Immature natural killer cell (primary cell): ENCODE data around the gene GH1. TPM values are rescaled to one million over a fixed set of nuclear protein-coding genes. Genes with fewer than 3 reads are reported as not detected.
A peak's percentile ranks its signal among the peaks of the same experiment; 100 is the strongest.
"Not testable (repeated sequence)": the region's sequence is repeated elsewhere in the genome, so short reads cannot be mapped to it uniquely, and the experiment has no call there.

Experiments
- DNase-seq, 3 donors: peaks; one replicate each; pipeline ENCODE4 v3.0.0; 2022; ENCODE audit warnings: mixed read lengths in 1 of 3
- H3K27ac Mint-ChIP-seq, 6 donors: one replicate each; pipeline ENCODE4 v1.8.0; 2020; ENCODE audit warnings: mixed read lengths in 6 of 6, mild to moderate bottlenecking in 5 of 6, inconsistent platforms in 4 of 6, moderate library complexity in 3 of 6
- H3K27me3 Mint-ChIP-seq, 3 donors: one replicate each; pipeline ENCODE4 v1.8.0; 2020 to 2021; ENCODE audit warnings: low read depth in 3 of 3, mild to moderate bottlenecking in 3 of 3, mixed read lengths in 3 of 3, moderate library complexity in 3 of 3, inconsistent platforms in 1 of 3
- H3K36me3 Mint-ChIP-seq, 3 donors: one replicate each; pipeline ENCODE4 v1.8.0; 2020; ENCODE audit warnings: mixed read lengths in 3 of 3, inconsistent platforms in 2 of 3, mild to moderate bottlenecking in 2 of 3
- H3K4me1 Mint-ChIP-seq, 2 donors: one replicate each; pipeline ENCODE4 v1.8.0; 2020; ENCODE audit warnings: inconsistent platforms in 2 of 2, mild to moderate bottlenecking in 2 of 2, mixed read lengths in 2 of 2, moderate library complexity in 1 of 2
- H3K4me3 Mint-ChIP-seq, 5 donors: one replicate each; pipeline ENCODE4 v1.8.0; 2020; ENCODE audit warnings: mild to moderate bottlenecking in 5 of 5, mixed read lengths in 5 of 5, inconsistent platforms in 3 of 5, moderate library complexity in 3 of 5
- H3K9me3 Mint-ChIP-seq, 6 donors: one replicate each; pipeline ENCODE4 v1.8.0; 2020; ENCODE audit warnings: mild to moderate bottlenecking in 6 of 6, mixed read lengths in 6 of 6, inconsistent platforms in 4 of 6, moderate library complexity in 3 of 6
- polyA plus RNA-seq, 3 donors: library from polyadenylated mRNA; unstranded; fragments of 300-500 nt; fragmentation: Illumina TruSeq; gene quantifications; one replicate each; pipeline ENCODE4 v1.2.3, GENCODE V29; 2021

Gene GH1
- polyA plus RNA-seq, 3 donors from 2014 or later: not detected

- Mint-ChIP-seq H3K9me3 (no peaks in the 10 kb centered on the region), H3K27ac (no peak overlapping the region), H3K36me3 (no peaks in the 10 kb centered on the region), H3K4me1 (peaks cover 24 to 26% of the 10 kb centered on the region in 2 donors), H3K27me3 (peaks cover 0 to 3% (median 0%) of the 10 kb centered on the region in 3 donors), H3K4me3 (no peak overlapping the region)
- no peak for DNase-seq
Observed at GRCh38 chr17:63928172-63928666, 9.6 kb upstream of the GH1 start.

GRCh38 chr17:63927464-63928171, 9.0 kb upstream of the GH1 start:
- Mint-ChIP-seq H3K4me1 (peaks cover 20 to 22% of the 10 kb centered on the region in 2 donors), H3K27me3 (peaks cover 0 to 3% (median 0%) of the 10 kb centered on the region in 3 donors), H3K36me3 (no peaks in the 10 kb centered on the region), H3K27ac (peak overlapping the region in 1 of 6 donors; percentile 51), H3K9me3 (no peaks in the 10 kb centered on the region), H3K4me3 (no peak overlapping the region)
- no peak for DNase-seq

GRCh38 chr17:63926164-63926563, 7.5 kb upstream of the GH1 start:
- H3K9me3 Mint-ChIP-seq: no peaks in the 10 kb centered on the region
- no peaks in the 10 kb centered on the region for H3K36me3 Mint-ChIP-seq
- no peak for DNase-seq
- no peak overlapping the region for H3K4me3 Mint-ChIP-seq
- peak overlapping the region in 1 of 6 donors; percentile 79 for H3K27ac Mint-ChIP-seq
- H3K27me3 Mint-ChIP-seq: peaks cover 0 to 1% (median 0%) of the 10 kb centered on the region in 3 donors
- H3K4me1 Mint-ChIP-seq: peaks cover 7 to 9% of the 10 kb centered on the region in 2 donors

DNA sequence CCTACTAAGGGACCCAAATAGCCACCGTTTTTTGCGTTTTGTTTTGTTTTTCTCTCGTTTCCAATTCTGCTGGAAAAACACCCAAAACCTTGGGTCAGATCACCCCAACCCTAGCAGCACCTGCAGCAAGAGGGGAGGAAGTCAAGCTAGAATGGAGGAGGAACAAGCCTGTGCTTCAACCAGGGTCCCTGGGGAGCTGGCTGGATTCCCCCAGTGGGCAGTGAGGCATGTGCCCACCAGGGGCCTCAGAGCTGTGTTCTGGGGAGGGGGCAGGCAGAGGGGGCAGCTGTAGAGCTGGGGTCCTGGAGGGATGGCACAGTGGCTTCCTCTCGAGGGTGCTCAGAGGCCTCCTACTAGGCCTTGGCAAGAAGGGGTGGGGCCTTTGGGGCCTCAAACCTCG, 7.0 kb upstream of the GH1 start:
- Mint-ChIP-seq H3K4me1 (peaks cover 1 to 4% of the 10 kb centered on the region in 2 donors), H3K9me3 (no peaks in the 10 kb centered on the region), H3K36me3 (no peaks in the 10 kb centered on the region), H3K27me3 (peaks cover 0 to 1% (median 0%) of the 10 kb centered on the region in 3 donors), H3K4me3 (no peak overlapping the region), H3K27ac (no peak overlapping the region)
- no peak for DNase-seq

DNA sequence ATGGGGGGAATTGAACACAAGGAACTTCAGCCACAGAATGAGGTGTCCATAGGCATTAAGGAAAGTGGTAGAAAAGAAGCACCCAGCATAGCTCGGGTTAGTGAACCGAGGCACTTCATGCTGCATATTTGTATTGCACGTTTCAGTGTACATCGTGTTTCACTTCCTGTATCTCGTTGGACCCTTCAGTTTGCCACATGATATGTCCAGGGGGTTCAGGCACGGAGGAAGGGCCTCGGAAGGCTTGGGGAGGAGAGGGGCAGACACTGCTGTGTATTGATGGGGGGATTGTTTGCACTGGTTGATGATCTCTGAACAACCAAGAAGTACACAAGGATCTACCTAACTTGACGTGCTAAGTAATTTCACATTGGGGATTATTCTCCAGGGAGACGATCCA, 3.8 kb upstream of the GH1 start:
- not testable (repeated sequence) for H3K4me3 Mint-ChIP-seq, H3K36me3 Mint-ChIP-seq, DNase-seq, H3K9me3 Mint-ChIP-seq, H3K27ac Mint-ChIP-seq, H3K4me1 Mint-ChIP-seq, H3K27me3 Mint-ChIP-seq

DNA sequence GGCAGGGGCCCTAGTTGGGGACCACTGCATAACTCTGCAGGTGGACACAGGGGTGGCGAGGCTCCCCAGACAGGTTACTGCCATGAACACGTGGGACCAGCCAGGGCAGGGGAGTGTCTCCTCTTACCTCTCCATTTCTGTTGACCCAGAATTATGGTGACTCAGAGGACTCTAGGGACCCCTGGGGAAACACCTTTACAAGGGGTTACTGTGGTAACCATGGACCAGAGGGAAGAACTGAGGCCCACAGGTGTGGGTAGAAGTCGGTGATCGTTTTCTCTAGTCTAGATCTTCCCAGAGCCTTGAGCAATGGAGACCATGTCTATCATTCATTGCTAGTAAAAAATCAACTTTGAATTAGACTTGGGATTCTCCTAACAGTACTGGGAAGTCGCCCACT, 2.1 kb upstream of the GH1 start:
- H3K4me1 Mint-ChIP-seq, H3K27ac Mint-ChIP-seq: not testable (repeated sequence)

DNA sequence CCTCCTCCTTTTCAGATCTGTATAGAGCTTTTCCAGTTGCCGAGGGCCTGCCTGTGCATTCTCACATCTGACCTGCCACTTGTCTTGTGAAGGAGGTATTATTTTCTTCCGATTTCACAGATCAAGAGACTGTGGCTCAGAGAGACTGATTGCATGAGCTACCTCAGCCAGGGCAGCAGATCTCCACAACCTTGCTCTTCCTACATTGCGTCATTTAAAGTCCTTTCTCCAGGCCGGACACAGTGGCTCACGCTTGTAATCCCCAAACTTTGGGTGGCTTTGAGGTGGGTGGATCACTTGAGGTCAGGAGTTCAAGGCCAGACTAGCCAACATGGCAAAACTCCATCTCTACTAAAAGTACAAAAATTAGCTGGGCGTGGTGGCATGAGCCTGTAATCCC, 1.4 kb upstream of the GH1 start:
- H3K9me3 Mint-ChIP-seq, H3K36me3 Mint-ChIP-seq, DNase-seq, H3K4me3 Mint-ChIP-seq, H3K4me1 Mint-ChIP-seq, H3K27me3 Mint-ChIP-seq: not testable (repeated sequence)
- H3K27ac Mint-ChIP-seq: peak overlapping the region in 4 of 6 donors; percentile 34 to 58 (median 49)

More for the DNA sequence above, 2.1 kb upstream of the GH1 start:
- not testable (repeated sequence) for H3K27me3 Mint-ChIP-seq, H3K36me3 Mint-ChIP-seq, DNase-seq, H3K9me3 Mint-ChIP-seq, H3K4me3 Mint-ChIP-seq

DNA sequence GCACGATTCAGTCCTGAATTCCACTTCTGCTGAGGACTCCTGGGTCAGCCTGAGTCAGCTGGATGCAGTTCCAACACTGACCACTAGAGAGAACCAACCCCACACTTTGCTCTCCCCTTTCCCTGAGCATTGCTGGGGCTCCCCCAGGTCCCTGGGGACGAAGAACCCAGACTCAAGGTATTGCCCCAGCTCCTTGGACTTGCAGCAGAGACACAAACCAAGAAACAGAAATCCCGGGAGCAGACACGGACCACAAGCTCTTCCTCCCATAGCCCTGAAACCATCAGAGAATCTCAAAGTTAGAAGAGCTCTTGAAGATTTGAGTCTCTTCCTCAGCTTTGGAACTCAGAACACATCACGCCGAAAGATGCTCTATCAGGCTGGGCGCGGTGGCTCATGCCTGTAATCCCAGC, 678 bp upstream of the GH1 start:
- Mint-ChIP-seq H3K27ac (peak overlapping the region in 4 of 6 donors; percentile 55 to 88 (median 72)), H3K4me3 (no peak overlapping the region), H3K9me3 (no peaks in the 10 kb centered on the region), H3K36me3 (no peaks in the 10 kb centered on the region), H3K4me1 (peaks cover 6 to 8% of the 10 kb centered on the region in 2 donors), H3K27me3 (peaks cover 0 to 3% (median 0%) of the 10 kb centered on the region in 3 donors)
- DNase-seq: peak; percentile 77 to 80 (median 78)

DNA sequence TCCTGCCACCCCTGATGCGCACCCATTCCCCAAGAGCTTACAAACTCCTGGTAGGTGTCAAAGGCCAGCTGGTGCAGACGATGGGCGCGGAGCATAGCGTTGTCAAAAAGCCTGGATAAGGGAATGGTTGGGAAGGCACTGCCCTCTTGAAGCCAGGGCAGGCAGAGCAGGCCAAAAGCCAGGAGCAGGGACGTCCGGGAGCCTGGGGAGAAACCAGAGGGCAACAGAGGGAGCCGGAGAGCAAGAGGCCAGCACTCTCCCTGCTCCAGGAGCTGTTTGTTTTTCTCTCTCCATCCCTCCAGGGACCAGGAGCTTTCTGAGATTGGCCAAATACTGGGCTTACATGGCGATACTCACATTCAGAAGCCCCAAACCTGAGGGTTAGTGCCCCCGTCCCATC, 334 bp downstream of the GH1 start:
- H3K4me3 Mint-ChIP-seq: no peak overlapping the region
- H3K27me3 Mint-ChIP-seq: peaks cover 0 to 3% (median 0%) of the 10 kb centered on the region in 3 donors
- DNase-seq: no peak
- H3K36me3 Mint-ChIP-seq: no peaks in the 10 kb centered on the region
- no peak overlapping the region for H3K27ac Mint-ChIP-seq
- H3K9me3 Mint-ChIP-seq: no peaks in the 10 kb centered on the region
- H3K4me1 Mint-ChIP-seq: peaks cover 6 to 8% of the 10 kb centered on the region in 2 donors

GRCh38 chr17:63917646-63918045, 993 bp downstream of the GH1 start:
- Mint-ChIP-seq H3K27ac (no peak overlapping the region), H3K4me3 (no peak overlapping the region), H3K9me3 (no peaks in the 10 kb centered on the region), H3K4me1 (peaks cover 6 to 8% of the 10 kb centered on the region in 2 donors), H3K27me3 (peaks cover 0 to 3% (median 1%) of the 10 kb centered on the region in 3 donors), H3K36me3 (no peaks in the 10 kb centered on the region)
- DNase-seq: no peak

DNA sequence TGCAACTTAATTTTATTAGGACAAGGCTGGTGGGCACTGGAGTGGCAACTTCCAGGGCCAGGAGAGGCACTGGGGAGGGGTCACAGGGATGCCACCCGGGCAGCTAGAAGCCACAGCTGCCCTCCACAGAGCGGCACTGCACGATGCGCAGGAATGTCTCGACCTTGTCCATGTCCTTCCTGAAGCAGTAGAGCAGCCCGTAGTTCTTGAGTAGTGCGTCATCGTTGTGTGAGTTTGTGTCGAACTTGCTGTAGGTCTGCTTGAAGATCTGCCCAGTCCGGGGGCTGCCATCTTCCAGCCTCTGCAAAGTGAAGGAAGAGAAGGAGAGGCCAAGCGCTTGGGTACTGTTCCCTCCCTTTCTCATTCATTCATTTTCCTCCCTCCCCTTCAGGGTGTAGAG, 1.4 kb downstream of the GH1 start:
- not testable (repeated sequence) for H3K36me3 Mint-ChIP-seq, H3K27ac Mint-ChIP-seq, DNase-seq, H3K9me3 Mint-ChIP-seq, H3K4me1 Mint-ChIP-seq, H3K27me3 Mint-ChIP-seq, H3K4me3 Mint-ChIP-seq

- H3K4me1 Mint-ChIP-seq: peaks cover 8 to 9% of the 10 kb centered on the region in 2 donors
- peaks cover 2 to 5% (median 4%) of the 10 kb centered on the region in 3 donors for H3K27me3 Mint-ChIP-seq
- no peaks in the 10 kb centered on the region for H3K9me3 Mint-ChIP-seq
- peak overlapping the region in 1 of 6 donors; percentile 24 for H3K27ac Mint-ChIP-seq
- no peak overlapping the region for H3K4me3 Mint-ChIP-seq
- no peak for DNase-seq
- H3K36me3 Mint-ChIP-seq: no peaks in the 10 kb centered on the region
Observed at GRCh38 chr17:63916566-63917185, 2.0 kb downstream of the GH1 start.

- not testable (repeated sequence) for H3K4me3 Mint-ChIP-seq, H3K36me3 Mint-ChIP-seq, H3K27me3 Mint-ChIP-seq, DNase-seq, H3K9me3 Mint-ChIP-seq
- Mint-ChIP-seq H3K4me1 (peaks cover 8 to 11% of the 10 kb centered on the region in 2 donors), H3K27ac (peak overlapping the region in 1 of 6 donors; percentile 4)
Observed at GRCh38 chr17:63915753-63916152, 2.9 kb downstream of the GH1 start.

DNA sequence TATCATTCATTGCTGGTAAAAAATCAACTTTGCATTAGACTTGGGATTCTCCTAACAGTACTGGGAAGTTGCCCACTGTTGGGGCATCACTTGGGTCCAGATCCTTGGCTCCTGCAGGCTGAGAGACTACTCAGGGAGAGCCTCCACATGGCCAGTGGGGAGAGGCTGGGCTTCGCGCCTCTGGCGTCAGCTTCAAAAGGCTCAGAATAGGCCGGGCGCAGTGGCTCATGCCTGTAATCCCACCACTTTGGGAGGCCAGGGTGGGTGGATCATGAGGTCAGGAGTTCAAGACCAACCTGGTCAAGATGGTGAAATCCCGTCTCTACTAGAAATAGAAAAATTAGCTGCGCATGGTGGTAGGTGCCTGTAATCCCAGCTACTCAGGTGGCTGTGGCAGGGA, 4.2 kb downstream of the GH1 start:
- Mint-ChIP-seq H3K27ac (peak overlapping the region in 1 of 6 donors; percentile 17), H3K27me3 (peaks cover 2 to 8% (median 5%) of the 10 kb centered on the region in 3 donors), H3K4me3 (no peak overlapping the region)

More for the DNA sequence above, 4.2 kb downstream of the GH1 start:
- Mint-ChIP-seq H3K36me3 (no peaks in the 10 kb centered on the region), H3K9me3 (peaks cover 0 to 1% (median 0%) of the 10 kb centered on the region in 6 donors), H3K4me1 (peaks cover 7 to 10% of the 10 kb centered on the region in 2 donors)
- DNase-seq: no peak
